Colonic mucosa (tissue), 4 donors: ENCODE data around the gene ARHGAP27. TPM values are rescaled to one million over a fixed set of nuclear protein-coding genes. Genes with fewer than 3 reads are reported as not detected.
A peak's percentile ranks its signal among the peaks of the same experiment; 100 is the strongest.

Experiments
- DNase-seq: peaks from one replicate; pipeline ENCODE4 v3.0.0-alpha.2; 2020
- H3K27ac ChIP-seq: fragments of 200-600 bp; one replicate; pipeline ENCODE4 v1.8.0; 2021
- H3K27me3 ChIP-seq: fragments of 200-600 bp; one replicate; pipeline ENCODE4 v1.8.0; 2021
- H3K36me3 ChIP-seq: fragments of 200-600 bp; one replicate; pipeline ENCODE4 v1.8.0; 2021
- H3K4me1 ChIP-seq: fragments of 200-600 bp; one replicate; pipeline ENCODE4 v1.8.0; 2021; ENCODE audit warnings: mild to moderate bottlenecking
- H3K4me3 ChIP-seq: fragments of 200-600 bp; one replicate; pipeline ENCODE4 v1.8.0; 2021
- H3K9ac ChIP-seq, 2 donors: one replicate each; pipeline ENCODE4 v1.7.0; 2013; ENCODE audit warnings: control low read depth in 2 of 2, low read depth in 2 of 2, low read length in 2 of 2
- H3K9me3 ChIP-seq: fragments of 200-600 bp; one replicate; pipeline ENCODE4 v1.8.0; 2021
- intact Hi-C: fragments of 100-400 bp; cut with DNase I; formaldehyde crosslinking; loops from one replicate; pipeline ENCODE4 v1.14.1; 2022
- total RNA-seq, 2 donors: library from RNA; stranded (reverse); fragmentation: NEBNext Ultra II Directional in 1 of 2; extraction: Animal tissue kit (Norgen Biotek cat#: 25700) in 1 of 2; gene quantifications; one replicate each; pipeline ENCODE4 v1.2.1, GENCODE V29; 2021
- TF ChIP-seq, protein P1 (sequence below): fragments of 200-600 bp; IDR thresholded peaks from one replicate; pipeline ENCODE4 v1.8.0; 2022; ENCODE audit warnings: antibody characterized with exemption, mild to moderate bottlenecking
- donor health status: healthy.
- donor health status: DM: no; HTN: no; CAD: no.
- donor health status: DM: no; HTN: no; CAD: no.

Gene ARHGAP27
- total RNA-seq, 2 donors from 2014 or later, result 107 to 165 TPM

DNA sequence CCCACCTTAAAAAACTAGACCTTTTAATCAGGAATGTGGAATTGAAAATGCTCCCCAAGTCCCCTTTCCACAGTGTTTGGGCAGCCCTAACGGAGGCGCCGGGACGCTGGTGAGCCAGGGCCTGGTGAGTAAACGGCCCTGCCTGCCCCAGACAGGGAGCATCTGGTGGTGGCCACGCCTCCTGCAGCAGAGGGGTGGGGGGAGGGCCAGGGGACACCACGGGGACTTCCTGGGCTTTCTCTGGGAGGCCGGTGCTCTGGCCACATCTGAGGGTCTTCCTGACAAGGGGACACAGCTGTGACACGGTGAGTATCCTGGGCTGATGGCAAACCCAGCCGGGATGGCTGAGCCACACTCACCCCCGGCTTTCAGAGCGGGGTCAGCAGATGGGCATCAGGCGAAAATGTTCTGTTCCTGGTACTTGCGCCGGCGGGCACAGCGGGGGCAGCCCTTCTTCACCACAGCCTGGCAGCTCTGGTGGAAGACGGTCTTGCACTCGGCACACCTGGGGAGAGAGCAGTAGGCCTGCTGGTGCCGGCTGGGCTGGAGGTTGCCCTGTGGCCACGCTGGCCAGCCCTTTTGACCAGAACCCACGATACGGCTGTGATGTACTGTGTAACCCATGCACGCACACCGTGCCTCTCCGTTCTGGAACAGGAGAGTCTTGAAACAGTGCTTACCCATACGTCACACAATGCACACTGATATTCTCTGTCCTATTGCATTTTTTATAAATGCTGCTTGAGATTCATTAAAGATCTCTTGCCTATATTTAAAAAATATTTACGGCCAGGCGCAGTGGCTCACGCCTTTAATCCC, 5.0 kb upstream of the ARHGAP27 start:
- H3K36me3 ChIP-seq, result no peaks in the 10 kb centered on the region
- TF ChIP-seq, protein P1, sequence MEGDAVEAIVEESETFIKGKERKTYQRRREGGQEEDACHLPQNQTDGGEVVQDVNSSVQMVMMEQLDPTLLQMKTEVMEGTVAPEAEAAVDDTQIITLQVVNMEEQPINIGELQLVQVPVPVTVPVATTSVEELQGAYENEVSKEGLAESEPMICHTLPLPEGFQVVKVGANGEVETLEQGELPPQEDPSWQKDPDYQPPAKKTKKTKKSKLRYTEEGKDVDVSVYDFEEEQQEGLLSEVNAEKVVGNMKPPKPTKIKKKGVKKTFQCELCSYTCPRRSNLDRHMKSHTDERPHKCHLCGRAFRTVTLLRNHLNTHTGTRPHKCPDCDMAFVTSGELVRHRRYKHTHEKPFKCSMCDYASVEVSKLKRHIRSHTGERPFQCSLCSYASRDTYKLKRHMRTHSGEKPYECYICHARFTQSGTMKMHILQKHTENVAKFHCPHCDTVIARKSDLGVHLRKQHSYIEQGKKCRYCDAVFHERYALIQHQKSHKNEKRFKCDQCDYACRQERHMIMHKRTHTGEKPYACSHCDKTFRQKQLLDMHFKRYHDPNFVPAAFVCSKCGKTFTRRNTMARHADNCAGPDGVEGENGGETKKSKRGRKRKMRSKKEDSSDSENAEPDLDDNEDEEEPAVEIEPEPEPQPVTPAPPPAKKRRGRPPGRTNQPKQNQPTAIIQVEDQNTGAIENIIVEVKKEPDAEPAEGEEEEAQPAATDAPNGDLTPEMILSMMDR, result no peak
- H3K9me3 ChIP-seq, result no peaks in the 10 kb centered on the region
- H3K27ac ChIP-seq, result no peak overlapping the region
- no peak for DNase-seq
- intact Hi-C loops, result no loop called here
- H3K9ac ChIP-seq, result no peak overlapping the region
- no peaks in the 10 kb centered on the region for H3K27me3 ChIP-seq
- H3K4me1 ChIP-seq, result peaks cover 4% of the 10 kb centered on the region
- no peak overlapping the region for H3K4me3 ChIP-seq

- Histone ChIP-seq H3K4me1 (peaks cover 4% of the 10 kb centered on the region), H3K36me3 (no peaks in the 10 kb centered on the region), H3K4me3 (no peak overlapping the region), H3K27ac (no peak overlapping the region), H3K9ac (no peak overlapping the region), H3K27me3 (no peaks in the 10 kb centered on the region), H3K9me3 (no peaks in the 10 kb centered on the region)
- TF ChIP-seq, protein P1, result no peak
- DNase-seq, result no peak
- intact Hi-C loops, result no loop called here
Observed at GRCh38 chr17:45436625-45437464, 4.2 kb upstream of the ARHGAP27 start.

DNA sequence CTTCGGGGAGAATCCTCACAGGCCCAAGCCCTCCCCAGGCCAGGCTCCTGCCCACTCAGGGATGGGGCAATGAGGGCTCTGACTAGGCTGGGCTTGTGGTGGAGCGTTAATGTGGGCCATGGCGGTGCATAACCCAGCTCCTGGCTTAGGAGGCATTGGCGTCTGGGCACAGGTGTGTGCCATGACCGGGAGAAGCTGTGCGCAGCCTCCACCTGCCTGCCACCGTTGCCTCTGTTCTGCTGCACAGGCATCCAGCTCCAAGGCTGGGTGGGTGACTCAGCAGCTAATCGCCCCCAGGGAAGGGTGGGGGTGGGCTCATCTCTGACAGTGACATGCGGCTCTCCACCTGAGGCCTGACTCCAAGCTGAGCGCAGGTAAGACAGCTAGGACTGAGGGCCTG, 3.5 kb upstream of the ARHGAP27 start:
- intact Hi-C loops, result no loop called here
- TF ChIP-seq, protein P1, result no peak
- peaks cover 4% of the 10 kb centered on the region for H3K4me1 ChIP-seq
- H3K27me3 ChIP-seq, result no peaks in the 10 kb centered on the region
- H3K36me3 ChIP-seq, result no peaks in the 10 kb centered on the region
- no peak overlapping the region for H3K9ac ChIP-seq
- no peak overlapping the region for H3K4me3 ChIP-seq
- H3K27ac ChIP-seq, result no peak overlapping the region
- no peaks in the 10 kb centered on the region for H3K9me3 ChIP-seq
- DNase-seq, result no peak

DNA sequence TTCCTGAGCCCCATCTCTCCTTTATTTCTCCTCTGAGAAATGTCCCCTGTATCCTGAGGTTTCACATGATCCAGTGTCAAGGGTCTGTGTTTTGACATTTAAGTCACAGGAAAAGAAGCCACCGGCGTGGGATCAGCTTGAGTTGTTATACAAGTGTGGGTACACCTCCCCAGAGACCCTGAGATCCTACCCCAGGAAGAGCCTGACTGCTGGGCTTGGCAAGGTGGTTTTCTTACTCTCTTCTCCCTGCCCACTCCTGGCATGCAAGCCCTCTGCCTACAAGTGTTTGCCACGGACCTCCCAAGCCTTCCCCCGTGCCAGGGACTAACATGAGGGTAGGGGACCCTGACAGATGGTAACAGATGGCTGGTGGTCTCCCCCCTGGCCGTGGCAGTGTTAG, 2.8 kb upstream of the ARHGAP27 start:
- no peaks in the 10 kb centered on the region for H3K36me3 ChIP-seq
- no peak for DNase-seq
- no peaks in the 10 kb centered on the region for H3K9me3 ChIP-seq
- H3K4me1 ChIP-seq, result peaks cover 4% of the 10 kb centered on the region
- no peaks in the 10 kb centered on the region for H3K27me3 ChIP-seq
- no peak overlapping the region for H3K4me3 ChIP-seq
- no peak overlapping the region for H3K27ac ChIP-seq
- H3K9ac ChIP-seq, result no peak overlapping the region
- TF ChIP-seq, protein P1, result no peak
- intact Hi-C loops, result no loop called here

- no peaks in the 10 kb centered on the region for H3K9me3 ChIP-seq
- intact Hi-C loops, result no loop called here
- peak overlapping the region; percentile 89 for H3K27ac ChIP-seq
- H3K27me3 ChIP-seq, result no peaks in the 10 kb centered on the region
- no peaks in the 10 kb centered on the region for H3K36me3 ChIP-seq
- peak overlapping the region; percentile 65 for H3K4me3 ChIP-seq
- peaks cover 4% of the 10 kb centered on the region for H3K4me1 ChIP-seq
- TF ChIP-seq, protein P1, result no peak
- no peak for DNase-seq
- peak overlapping the region; percentile 54 to 84 for H3K9ac ChIP-seq
Observed at GRCh38 chr17:45433159-45433535, 477 bp upstream of the ARHGAP27 start.
